Measurements from ENCODE around the gene TRAPPC6A.

- TF ChIP-seq POLR2AphosphoS5 (IDR thresholded peaks at IDR 0.05; ENCODE audit: low read depth, low read length) (no peak), CTCF (IDR thresholded peaks at IDR 0.05 in 2 of 3, conservative IDR thresholded peaks at IDR 0.05 in 1 of 3; ENCODE audit: borderline replicate concordance in 1 of 3, insufficient read depth in 1 of 3, low read depth in 2 of 3, low read length in 2 of 3) (peak in 2 of 3 experiments; percentile 15 to 20; a peak in 2 of 6 replicates), EZH2 (IDR thresholded peaks at IDR 0.05) (no peak), JUND (IDR thresholded peaks at IDR 0.05) (no peak), POLR2A (IDR thresholded peaks at IDR 0.05; ENCODE audit: borderline replicate concordance, extremely low read depth, insufficient read depth, insufficient read length) (no peak), CEBPB (IDR thresholded peaks at IDR 0.05; ENCODE audit: low read depth) (no peak), SIN3A (IDR thresholded peaks at IDR 0.05; ENCODE audit: low read depth) (no peak), REST (IDR thresholded peaks at IDR 0.05; ENCODE audit: low read depth) (no peak), EZH2phosphoT487 (IDR thresholded peaks at IDR 0.05; ENCODE audit: borderline replicate concordance) (no peak)
These were observed 13.3 kb downstream of the TRAPPC6A start for GRCh38 chr19:45164577-45165335.
